GM21447 (cell line): ENCODE measurements around the gene DPP10.

Experiments
- ATAC-seq: cut with Tn5 transposase; IDR thresholded peaks from one replicate; pipeline ENCODE4 v1.9.1; 2021; ENCODE audit not compliant: unreplicated experiment

DPP10 gene

DNA sequence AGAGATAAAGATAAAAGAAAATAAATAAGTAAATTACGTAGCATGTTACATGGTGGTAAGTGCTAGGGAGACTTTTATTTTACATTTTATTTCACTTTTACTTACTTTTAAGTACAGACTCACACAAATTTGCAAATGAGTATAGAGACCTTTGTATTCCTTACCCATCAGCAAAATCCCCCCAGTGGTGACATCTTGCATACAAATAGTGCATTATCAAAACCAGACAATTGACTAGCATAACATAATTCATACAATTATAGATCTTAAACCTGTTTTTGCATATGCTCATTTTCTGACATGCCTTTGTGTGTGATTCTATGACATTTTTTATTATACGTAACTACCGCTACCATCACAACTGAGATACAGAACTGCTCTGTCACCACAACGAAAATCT lies 1099.4 kb downstream of the DPP10 start:
- no peak for ATAC-seq

DNA sequence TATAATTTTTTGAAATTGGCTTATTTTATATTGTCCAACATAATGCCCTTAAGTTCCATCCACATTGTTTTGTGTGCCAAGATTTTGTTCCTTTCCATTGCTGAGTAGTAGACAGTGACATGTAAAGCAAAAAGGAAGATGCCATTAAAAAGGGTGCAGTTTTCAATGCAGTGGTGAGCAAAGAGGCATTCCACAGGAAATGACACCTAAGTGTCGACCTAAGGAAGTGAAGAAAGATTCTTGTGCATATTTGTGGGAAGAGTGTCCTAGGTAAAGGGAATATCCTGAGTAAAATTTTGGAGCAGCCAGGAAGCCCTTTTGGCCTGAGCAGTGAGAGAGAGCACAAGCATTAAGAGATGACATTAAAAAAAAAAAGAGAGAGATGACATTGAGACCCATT lies 1099.9 kb downstream of the DPP10 start:
- ATAC-seq = no peak

GRCh38 chr2:115543024-115543423 lies 1100.6 kb downstream of the DPP10 start:
- ATAC-seq = no peak

DNA sequence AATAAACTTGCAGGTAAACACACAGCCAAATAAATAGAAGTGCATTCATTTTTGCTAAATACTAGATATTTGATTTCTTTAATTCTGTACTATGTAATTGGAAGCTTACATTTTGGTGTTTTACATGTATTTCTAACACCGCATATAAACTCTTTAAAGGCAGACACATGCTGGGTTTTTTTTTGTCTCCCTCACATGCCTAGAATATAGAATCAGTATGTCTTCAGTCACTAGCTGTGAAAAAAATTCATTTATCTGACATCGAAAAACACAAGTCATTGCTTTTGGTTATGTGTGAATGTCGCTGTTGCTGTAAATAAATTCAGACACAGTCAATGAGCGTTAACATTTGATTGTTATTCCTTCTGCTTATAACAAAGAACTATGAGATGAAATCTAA lies 1101.0 kb downstream of the DPP10 start:
- no peak for ATAC-seq

DNA sequence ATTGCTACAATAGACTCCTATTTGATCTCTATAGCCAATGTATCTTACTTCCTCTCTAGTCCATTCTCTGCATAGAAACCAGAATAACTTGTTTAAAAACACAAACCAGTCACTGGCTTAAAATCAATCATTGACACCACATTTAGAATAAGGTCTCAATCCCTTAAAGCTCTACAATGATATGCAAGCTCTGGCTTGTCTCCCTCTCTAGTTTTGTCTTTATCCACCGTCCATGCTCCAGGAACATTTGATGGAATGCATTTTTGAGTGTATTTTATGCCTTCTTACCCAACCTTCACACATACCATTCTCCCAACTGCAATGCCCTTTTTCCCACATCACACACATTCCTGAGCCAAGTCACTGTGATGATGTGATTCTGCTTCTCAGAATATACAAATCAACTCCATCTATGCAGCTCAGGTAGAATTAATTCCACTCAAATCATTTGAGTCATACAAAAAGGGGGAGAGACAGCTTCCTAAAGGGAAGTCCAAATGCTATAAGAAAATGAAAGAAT lies 1107.2 kb downstream of the DPP10 start:
- no peak for ATAC-seq

DNA sequence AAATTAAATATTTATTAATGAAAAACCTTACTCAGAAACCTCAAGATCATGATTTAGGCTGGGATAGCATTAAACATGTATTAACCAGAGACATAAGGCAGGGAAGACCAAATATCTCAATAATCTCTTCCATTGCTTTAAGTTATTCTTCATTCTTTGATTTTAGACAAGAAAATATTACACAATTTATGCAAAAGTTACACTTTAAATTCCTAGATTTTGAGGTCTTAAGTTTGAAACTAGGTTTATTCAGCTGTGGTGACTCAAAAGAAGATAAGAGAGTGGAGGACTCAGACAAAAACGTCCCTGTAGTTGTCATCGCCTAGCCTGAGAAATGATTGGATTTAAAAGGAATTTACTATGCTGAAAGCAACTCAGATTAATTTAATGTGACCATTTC lies 1110.3 kb downstream of the DPP10 start:
- ATAC-seq = no peak

DNA sequence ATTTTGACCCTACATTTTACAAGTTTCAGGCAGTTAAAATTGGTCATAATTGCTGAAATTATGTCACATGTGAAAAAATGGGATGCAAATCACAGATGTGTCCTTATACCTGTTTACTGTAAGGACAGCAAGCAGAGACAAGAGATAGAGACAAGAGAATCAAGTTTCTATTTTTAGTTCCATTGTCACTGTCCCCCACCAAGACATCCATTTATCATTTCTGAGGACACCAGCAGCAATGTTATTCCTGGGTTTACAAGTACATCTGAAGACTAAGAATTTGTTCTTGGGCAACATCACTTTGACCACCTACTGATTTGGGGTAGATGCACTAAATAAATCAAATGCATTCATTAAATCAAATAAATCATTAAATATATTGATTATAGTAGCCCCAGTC lies 1111.7 kb downstream of the DPP10 start:
- ATAC-seq = no peak

DNA sequence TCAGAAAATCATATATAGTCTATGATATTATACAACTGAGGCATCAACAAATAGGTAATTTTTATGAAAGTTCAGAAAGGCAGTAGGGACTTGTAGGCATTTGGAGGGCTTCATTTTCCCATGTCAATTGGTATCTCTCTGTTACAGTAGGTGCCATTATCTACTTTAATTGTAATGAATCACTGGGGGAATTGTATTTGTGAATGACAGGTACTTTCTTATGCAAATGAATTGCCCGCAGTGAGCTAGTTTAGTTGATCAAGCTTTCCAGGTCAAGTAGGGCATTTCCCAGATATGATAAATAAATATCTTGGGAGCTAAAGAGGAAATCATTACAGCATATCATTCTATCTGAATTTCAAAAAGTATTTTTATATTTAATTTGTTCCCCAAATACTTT lies 1116.3 kb downstream of the DPP10 start:
- no peak for ATAC-seq

- no peak for ATAC-seq
Observed at GRCh38 chr2:115560666-115561065, 1118.2 kb downstream of the DPP10 start.

- no peak for ATAC-seq
Observed at GRCh38 chr2:115568643-115569042, 1126.2 kb downstream of the DPP10 start.

GRCh38 chr2:115569547-115569946 lies 1127.1 kb downstream of the DPP10 start:
- no peak for ATAC-seq

GRCh38 chr2:115572746-115573145 lies 1130.3 kb downstream of the DPP10 start:
- no peak for ATAC-seq

DNA sequence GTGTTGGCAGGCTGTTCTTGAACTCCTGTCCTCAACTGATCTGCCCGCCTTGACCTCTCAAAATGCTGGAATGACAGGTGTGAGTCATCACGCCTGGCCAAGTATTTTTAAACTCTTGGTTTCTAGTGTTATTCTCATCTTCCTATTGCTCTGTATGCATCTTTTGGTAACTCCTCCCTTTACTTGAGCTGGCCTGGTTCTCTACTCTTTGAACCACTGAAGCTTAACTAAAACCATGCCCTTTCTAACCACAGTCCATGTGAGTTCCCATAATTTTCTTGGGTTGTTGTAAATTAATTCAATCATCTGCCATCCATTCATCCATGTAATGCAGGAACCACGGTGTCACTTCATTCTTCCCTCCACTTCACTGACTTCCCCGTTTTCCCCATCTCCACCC lies 1131.3 kb downstream of the DPP10 start:
- ATAC-seq = no peak

DNA sequence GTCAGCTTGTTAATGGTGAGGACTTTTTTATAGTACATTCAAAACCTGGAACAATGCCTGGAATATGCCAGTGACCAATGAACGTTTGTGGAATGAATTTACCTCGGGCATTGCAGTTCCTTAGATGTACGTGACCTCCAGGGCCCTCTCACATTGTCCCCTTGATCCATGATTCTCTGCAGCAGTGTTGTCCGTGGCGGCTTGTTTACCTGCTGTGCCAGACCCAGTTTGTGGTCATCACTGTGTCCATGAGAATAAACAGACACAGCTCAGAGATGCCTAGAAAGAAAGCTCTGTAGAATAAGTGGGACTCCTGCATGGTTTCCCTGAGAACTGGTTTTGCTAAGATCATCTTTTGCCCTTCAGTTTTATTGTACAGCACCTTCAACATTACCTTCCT lies 1132.2 kb downstream of the DPP10 start:
- no peak for ATAC-seq

GRCh38 chr2:115580784-115581183 lies 1138.3 kb downstream of the DPP10 start:
- ATAC-seq = no peak

GRCh38 chr2:115584507-115584906 lies 1142.1 kb downstream of the DPP10 start:
- ATAC-seq = no peak

GRCh38 chr2:115596659-115597375 lies 1154.4 kb downstream of the DPP10 start:
- ATAC-seq = no peak

GRCh38 chr2:115603285-115603684 lies 1160.8 kb downstream of the DPP10 start:
- no peak for ATAC-seq

GRCh38 chr2:115606350-115606749 lies 1163.9 kb downstream of the DPP10 start:
- ATAC-seq = no peak

DNA sequence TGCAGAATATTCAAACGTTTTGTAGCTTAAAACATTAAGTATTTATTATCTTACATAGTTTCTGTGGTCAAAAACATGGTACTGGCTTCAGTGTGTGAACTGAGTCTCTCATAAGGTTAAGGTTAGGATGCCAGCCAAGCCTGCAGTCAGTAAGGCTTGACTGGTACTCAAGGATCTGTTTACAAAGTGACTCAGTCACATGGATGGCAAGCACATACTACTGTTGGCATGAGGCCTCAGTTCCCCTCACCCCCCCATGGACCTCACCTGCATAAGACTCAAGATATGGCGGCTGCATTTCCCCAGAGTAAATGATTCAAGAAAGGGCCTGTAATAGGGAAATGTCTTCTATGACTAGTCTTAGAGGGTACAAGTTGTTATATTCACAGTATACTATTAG lies 1167.5 kb downstream of the DPP10 start:
- no peak for ATAC-seq

DNA sequence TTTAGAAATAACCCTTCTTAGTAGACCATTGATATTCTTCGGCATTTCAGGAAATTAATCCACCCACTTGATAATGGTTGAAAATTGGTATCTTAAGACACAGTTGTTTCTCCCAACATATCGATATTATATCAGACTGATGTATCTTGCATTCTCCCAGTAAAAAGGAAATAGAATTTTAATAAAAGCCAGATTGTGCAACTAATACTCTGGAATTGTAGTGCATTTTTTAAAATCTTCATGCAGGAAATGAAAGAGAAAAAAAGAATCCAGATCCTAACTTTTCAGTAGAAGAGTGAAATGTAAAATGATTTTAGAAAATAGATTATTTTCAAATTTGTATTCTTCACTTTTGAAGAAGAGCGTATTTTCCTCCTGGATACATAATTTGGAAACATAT lies 1168.4 kb downstream of the DPP10 start:
- ATAC-seq = no peak

DNA sequence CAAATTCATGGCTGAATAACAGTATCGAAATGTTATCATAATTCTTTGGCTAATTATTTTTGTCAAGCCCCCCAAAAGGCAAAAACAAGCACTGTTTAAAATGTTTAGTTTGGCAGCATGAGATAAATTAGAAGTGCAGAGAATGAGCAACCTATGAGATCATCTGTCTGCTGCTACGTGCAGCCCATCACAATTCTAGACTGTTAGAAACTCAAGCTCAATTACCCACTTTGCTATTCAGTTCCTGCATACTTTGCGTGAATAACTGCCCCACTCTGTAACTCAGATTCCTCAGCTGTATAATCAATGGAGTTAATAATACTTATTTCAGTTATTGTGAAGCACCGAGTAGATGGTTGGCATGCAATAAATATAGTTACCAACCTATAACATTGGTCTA lies 1181.9 kb downstream of the DPP10 start:
- no peak for ATAC-seq

- no peak for ATAC-seq
Observed at GRCh38 chr2:115634578-115634977, 1192.1 kb downstream of the DPP10 start.
